Activated CD4-positive, alpha-beta T cell treated with anti-CD3 and anti-CD28 coated beads for 4 hours (primary cell): ENCODE data around the gene SAE1.
A peak's percentile ranks its signal among the peaks of the same experiment; 100 is the strongest.

Experiments used
- DNase-seq, 2 donors: peaks; one replicate each; pipeline ENCODE4 v3.0.0-alpha.2; 2020

The SAE1 gene

DNA sequence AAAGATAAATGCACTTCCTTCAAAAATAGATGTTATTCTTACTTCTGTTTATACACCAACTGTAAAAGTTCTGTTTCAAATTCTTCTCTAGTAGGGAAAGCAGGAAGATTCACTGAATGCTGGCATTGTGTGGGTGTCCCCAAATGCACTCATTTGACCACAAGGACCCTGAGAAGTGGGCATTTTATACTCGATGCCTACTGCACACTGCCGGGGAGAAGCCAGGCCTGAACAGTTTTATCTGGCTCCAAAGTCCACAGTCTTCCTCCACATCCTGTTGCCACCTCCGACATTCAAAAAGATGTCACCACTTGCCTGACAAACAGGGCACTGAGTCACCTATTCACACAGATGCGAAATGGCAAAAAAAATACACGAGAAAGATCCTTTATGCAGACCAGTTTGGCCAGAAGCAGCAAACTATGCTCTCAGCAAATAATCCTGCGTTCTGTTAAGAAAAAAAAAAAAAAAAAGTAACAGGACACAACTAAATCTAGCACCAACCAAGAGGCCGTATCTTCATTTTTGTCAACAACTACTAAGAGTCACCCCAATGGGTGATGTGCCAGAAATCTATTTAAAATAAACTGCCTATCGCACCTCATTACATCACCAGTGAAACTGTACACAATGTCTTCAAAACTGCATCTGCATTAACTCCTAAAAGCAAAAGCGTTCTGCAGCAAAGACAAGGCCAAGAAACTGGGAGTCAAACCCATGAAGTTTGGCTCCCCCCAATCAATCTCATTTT is 23.3 kb upstream of the SAE1 start:
- DNase-seq, result peak in 1 of 2 donors; percentile 45

DNA sequence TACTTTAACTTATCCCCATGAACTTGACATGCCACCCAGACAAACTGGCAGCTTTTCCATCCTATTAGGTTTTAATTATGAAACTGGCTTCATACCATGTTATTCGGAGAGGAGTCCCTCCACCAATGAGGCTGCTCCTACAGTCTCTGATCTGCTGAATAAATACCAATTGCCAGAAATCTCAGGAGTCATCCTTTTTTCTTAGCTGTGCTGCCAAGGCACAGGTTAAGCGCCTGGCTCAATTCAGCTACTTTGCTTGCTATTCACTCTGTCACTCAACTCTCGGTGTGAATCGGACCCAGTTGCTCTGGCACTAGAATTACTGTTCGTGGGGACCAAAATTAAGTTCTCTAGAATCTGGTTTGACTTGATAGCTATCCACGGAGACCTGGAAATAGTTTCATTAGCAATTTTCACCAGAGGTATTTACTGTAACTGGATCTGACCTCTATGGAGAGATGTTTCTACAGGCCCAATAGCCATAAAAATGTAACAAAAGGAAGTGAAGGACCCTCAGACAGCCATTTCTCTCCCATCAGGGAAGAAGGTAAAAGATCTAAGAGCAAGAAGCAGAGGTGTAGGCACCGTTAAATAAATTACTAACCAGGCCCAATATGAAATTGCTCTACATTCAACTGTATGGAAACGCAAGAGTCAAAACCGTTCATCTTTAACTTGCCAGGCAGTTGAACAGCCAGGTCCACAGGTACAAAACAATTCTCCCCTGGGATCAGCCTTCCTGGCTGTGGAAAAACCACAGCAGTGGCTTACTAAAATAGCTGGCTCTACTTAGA is 22.5 kb upstream of the SAE1 start:
- no peak for DNase-seq

DNA sequence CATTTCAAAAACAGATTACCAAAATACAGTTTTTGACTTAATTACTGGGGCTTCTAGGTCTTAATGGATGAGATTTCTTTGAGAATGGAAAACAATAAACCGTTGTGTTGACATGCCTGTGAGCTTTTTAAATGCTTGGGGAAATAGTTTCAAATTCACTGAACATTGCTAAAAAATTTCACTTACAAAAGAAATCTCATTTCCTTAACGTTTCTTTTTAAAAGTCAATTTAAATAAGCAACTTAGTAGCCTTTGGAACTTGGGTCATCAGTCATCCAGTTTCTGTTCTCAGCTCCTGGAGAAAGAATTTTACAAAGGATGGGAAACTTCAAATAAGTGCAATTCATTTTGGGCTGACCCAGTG is 21.5 kb upstream of the SAE1 start:
- no peak for DNase-seq

DNA sequence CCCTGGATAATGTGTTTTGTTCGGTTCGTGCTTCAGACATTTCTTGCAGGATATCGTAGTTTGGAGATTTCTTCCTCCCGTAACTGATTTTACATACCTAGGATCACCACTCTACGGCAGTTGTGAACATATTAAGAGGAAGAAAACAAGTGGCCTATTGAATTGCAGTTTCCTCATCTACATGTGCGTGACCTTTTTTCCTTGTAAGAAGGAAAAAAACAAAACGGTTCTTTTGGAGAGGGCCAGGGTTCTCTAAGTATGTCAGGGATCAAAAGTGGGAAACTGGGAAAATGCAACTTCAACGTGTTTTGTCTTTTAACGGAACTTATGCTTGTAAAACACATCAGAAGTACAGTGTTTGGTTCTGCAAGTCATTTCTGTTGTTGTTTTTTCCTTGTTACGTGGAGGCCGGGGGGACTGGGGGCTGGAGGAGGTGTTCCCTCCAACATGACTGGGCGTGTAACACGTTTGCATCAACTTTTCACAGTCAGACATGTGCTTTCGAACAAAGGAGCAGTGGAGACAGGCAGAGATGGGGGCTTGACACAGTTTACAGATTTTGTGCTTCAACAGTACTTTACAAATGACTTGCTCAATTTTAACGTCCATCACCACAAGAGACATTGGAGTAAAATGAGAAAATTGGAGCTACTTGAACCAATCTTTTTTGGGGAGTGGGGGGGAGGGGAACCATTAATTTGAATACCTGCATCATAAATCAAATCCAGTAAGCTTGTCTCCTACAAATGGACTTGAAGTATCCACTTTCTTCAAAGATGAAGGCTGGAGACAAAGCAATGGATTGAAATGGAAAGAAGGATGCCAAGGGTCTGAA is 20.9 kb upstream of the SAE1 start:
- peak; percentile 50 to 57 for DNase-seq

DNA sequence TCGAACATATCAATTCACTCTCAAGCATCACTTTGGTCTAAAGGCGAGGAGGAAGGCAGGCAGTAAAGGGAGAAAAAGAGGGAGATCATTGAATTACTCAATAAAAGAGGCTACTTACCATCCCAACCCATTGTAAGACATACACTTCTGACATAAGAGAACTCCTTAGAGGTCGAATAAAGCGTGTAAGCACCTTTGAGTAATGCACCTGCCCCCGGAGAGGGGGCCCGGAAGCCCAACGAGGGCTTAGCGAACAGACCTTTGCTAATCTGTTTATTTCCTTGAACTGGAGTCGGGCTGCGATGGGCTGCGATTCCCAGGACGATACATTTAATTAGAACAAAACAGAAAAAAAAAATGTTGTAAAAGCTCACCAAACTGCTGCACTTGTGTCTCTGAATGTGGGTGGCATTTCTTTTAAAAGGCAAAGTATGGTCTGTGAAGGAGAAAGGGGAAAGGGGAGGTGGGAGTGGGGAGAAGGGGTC is 20.1 kb upstream of the SAE1 start:
- peak; percentile 63 to 65 for DNase-seq

DNA sequence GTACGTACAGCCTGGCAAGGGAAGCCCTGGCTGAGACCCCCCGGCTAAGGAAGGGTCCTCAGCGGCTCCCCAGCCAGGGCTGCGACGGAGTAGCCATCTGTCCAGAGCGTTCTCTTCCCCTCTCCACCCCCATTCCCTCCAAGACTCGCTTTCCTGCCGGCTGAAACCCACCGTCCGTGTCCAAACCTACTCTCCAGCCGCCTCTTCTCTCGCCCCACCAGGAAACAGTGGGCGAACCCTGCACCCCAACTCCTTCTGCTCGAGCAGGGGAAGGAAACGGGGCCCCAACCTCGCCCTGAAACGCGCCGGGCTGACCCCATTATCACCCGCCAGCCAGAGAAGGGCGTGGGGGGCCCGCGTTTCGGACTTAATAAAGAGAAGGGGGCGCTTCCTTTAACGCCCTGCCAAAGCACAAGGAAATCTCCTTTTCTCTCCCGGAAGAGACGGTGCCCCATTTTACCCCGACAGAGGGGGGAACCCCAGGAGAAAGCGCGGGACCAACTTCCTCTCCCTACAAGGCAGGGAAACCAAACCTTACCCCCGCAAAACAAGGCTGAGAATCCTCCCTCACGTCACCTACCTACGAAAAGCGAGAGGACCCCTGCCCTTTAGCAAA is 19.5 kb upstream of the SAE1 start:
- peak; percentile 41 to 47 for DNase-seq

DNA sequence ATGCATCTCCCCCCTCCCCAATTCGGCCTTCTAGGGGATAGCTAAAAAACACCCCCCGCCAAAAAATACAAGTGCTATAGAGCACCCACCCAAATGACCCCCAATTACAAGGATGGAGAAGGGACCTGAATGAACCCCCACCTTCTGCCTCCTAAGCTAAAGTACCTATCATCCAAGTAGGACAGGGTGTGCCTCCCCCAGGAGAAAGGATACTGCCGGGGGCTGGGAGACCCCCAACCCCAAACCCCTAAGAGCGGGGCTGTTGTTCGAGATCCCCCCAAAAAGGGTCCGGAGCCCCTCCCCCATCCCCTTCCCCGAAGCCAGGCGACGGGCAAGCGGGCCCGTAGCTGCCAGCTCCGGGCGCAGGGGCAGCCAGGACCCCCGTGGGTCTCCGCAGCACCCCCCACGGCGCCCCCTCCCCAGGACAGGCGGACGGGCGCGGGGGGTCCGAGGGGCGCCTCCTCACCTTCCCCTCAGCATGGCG is 18.9 kb upstream of the SAE1 start:
- DNase-seq, result no peak

DNA sequence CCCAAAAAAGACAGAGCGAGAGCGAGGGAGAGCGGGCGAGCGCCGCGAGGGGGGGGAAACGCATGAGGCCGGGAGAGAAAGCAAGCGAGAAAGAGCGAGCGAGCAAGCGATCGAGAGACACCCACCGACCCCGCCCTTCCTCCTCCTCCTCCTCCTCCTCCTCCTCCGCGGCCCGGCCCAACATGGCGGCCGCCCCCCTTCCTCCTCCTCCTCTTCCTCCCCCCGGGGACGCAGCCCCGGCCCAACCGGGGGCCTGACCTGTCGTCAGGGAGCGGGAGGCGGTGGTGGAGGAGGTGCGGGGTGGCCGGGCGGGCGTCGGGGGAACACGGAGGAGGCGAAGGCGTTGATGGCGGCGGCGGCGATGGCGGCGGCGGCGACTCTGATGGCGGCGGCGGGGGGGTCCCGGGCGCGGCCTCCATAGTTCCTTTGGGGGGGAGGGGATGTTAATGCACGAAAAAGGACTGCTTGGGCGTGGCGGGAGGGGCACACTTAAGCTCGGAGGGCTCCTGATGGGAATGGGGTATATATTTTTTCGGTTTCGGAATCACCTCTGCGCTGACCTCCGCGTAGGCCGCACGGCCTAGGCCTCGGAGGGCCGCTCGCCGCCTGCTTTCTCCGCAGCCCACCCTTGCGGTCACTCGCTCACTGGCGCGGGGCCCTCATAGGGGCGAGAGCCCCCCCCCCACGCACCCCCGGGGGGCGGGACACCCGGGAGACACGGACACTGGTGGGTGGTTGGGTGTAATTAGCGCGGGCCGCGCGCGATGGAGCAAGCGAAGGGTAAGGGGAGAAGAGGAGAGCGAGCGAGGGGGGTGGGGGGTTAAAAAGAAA is 18.3 kb upstream of the SAE1 start:
- DNase-seq, result peak; percentile 91 to 95

DNA sequence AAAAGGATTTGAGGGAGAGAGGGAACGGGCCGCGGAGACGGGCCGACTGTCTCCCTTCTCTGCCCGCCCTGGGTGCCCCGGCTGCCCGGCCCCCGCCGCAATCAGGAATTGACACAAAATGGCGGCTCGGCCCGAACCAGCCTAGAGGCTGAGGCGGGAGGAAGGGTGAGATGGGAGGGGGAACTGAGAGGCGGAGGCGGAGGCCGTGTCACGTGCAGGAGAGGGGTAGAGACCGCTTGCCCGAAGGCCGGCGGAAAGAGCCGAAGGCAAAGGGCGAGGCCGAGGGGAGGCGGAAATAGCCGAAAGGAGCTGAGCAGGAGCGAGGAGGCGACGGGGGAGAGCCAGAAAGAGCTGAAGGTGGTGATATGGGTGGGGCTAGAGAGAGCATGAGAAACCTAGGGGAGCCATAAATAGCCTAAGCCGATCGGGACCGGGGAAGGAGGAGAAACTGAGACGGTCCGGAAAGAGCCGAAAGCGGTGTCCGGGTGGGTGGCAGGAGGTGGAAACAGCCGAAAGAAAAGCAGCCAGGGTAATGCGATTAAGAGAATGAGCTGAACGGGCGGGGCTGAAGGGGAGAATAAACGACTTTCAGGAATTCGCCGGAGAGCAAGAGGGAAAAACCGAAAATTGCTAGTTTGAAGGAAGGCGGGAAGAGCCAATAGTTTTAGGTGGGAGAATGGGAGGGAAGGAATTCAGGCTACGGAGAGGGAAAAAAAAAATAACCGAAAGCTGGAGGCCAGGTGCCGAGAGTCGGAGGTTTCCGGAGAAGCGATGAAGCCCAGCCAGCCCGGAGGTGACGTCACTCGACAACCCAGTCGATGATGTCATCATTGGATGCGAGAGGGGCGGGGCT is 17.4 kb upstream of the SAE1 start, which contains the start of gene ZC3H4:
Gene ZC3H4, minus strand, starts transcription at position 780 of the 853 bp plus-strand sequence. CDS start 1,192 bp downstream, outside the sequence.
- peak; percentile 99 for DNase-seq

DNA sequence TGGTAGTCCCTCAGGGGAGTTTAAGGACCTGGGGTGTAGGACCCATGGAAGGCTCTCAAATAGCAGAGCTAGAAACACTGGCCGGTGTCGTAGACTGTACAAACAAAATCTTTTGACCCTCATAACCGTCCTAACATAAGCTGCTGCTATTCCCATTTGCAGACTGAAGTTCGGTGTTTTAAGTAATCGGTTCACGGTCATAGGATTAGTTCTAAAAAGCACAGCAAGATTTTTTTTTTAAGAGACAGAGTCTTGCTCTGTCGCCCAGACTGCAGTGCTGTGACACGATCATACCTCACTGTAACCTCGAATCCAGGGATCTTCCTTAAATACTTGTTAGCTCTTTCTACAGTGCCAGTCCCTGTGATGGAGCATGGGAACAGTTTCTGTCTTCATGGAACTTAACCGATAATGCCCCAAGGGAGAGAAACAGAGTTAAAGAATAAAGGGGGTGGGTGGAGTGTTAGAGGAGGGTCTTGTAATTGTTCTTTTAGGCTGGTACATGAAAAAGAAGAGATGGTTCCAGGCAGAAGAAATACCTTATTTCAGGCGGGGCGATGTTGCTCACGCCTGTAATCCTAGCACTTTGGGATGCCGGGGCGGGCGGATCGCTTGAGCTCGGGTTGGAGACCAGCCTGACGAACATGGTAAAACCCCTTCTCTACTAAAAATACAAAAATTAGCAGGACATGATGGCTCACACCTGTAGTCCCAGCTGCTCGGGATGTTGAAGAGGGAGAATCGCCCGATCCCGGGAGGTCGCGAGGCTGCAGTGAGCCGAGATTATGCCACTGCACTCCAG is 16.6 kb upstream of the SAE1 start:
- no peak for DNase-seq

DNA sequence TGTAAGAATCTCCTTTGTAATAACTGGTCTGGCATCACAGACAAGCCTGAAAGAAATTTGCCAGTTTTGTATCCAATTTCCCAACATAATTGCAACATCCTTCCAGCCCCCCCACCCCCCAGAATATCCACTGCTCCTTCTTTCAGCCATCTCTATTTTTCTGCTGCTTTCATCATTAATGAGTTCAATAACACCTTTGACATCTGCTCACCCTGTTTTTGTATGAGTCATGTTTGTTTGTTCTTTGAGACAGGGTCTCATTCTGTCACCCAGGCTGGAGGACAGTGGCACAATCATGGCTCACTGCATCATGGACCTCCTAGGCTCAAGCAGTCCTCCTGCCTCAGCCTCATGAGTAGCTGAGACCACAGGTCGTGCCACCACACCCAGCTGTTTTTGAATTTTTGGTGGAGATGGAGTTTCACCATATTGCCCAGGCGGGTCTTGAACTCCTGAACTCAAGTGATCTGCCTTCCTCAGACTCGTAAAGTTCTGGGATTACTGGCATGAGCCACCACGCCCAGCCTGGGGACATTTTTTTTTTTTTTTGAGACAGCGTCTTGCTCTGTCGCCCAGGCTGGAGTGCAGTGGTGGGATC is 10.1 kb upstream of the SAE1 start:
- DNase-seq, result no peak

DNA sequence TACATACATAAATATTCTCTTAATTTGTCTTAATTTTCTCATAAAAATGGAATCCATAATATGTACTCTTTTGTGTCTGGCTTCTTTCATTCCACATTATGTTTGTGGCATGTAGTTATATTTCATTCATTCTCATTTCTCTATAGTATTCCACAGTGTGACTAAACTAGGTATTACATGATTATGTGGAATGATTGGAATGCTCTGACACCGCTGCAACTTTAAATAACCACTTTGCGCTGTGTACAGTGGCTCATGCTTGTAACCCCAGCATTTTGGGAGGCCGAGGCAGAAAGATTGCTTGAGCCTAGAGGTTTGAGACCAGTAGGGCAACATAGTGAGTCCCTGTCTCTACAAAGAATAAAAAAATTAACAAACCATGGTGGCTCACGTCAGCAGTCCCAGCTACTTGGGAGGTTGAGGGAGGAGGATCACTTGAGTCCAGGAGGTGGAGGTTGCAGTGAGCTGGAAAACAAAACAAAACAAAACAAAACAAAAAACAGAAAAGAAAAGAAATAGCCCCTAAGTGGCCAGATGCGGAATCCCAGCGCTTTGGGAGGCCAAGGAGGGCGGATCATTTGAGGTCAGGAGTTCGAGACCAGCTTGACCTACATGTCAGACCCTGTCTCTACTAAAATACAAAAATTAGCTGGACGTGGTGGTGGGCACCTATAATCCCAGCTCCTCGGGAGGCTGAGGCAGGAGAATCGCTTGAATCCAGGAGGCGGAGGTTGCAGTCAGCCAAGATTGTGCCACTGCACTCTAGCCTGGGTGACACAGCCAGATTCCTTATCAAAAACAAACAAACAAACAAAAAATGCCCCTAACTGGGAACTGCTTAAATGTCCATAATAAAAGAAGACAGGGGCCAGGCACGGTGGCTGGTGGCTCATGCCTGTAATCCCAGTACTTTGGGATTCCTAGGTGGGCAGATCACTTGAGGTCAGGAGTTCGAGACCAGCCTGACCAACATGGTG is 8.0 kb upstream of the SAE1 start:
- no peak for DNase-seq

DNA sequence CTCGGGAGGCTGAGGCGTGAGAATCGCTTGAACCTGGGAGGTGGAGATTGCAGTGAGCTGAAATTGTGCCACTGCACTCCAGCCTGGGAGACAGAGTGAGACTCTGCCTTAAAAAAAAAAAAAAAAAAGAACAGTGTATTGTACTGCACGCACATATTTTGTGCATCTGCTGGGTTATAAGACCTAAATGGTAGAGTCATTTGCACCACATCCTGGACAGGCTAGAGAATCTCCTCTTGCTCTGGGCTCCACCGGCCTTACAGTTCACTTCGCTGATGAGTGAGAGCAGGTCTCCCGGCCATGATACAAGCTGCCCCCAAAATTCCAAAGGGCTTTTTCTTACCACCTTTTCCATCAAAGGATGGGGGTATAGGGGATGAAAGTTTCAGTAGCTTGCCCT is 7.2 kb upstream of the SAE1 start:
- no peak for DNase-seq

DNA sequence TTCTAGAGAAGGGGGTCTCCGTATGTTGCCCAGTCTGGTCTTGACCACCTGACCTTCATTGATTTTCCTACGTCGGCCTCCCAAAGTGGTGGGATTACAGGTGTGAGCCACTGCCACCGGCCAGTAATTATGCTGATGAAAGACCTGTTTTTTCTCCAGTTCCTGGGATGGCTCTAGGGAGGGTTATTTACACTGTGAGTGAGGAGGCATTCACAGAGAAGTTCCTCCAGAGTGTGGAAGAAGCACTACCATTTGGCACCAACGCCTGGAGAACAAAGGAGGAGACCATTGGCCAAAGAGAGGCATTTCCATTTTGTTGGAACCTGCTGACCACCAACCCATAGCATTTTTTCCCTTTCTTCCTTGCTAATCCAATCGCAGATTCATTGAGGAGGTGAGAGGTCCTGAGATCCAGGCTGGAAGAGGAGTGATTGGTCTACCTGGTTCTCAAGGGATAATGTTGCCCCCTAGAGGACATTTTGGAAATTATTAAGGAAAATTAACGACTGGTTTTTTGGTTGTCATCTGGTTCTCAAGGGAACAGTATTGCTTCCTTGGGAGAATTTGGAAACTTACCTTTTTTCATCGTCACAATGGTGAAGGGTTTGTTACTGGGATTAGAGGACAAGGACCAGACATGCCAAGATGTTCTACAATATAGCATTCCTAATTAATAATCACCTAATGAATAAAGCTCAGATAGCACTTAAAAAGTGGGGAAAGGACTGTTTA is 5.5 kb upstream of the SAE1 start:
- peak in 1 of 2 donors; percentile 31 for DNase-seq

DNA sequence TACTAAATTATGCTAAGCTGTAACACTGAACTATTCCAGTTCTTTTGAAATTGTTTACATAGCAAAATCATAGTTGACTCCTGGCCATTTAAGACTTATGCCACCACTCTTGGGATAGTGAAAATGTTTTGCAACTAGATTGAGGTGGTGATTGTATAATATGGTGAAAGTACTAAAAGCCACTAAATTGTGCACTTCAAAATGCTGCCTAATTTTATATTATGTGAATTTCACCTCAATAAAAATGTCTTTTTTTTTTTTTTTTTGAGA is 5.0 kb upstream of the SAE1 start:
- DNase-seq, result no peak

DNA sequence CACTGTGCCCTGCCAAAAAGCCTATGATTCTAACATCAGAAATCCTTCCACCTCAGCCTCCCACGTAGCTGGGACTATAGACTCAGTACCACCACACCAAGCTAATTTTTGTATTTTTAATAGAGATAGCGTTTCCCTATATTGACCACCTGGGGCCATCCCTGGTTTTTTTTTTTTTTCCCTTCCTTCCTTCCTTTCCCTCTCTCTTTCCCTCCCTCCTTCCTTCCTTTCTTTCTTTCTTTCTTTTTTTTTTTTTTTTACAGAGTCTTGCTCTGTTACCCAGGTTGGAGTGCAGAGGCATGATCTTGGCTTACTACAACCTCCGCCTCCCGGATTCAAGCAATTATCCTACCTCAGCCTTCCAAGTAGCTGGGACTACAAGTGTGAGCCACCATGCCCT is 1.1 kb upstream of the SAE1 start:
- DNase-seq, result no peak

DNA sequence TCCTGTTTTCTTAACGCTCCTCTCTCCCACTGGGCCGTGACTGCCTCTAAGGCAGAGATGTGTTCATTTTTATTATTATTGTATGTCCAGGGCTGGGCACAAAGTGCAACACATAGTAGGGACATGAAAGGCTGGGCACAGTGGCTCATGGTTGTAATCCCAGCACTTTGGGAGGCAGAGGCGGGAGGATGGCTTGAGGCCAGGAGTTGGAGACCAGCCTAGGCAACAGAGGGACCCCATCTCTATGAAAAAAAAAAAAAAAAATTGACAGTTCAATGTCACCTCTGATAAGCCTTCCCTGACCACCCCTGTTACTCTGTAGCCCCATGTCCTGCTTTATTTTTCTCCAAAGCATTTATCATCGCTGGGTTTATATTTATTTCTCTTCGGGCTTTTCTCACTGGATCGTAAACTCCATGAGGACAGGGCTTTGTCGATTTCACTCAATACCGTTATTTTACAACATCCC is 481 bp upstream of the SAE1 start:
- no peak for DNase-seq
